GM19023 (cell line): ENCODE measurements around the gene IL17C.

Experiments used
- ATAC-seq: cut with Tn5 transposase; IDR thresholded peaks from one replicate; pipeline ENCODE4 v1.9.1; 2021; ENCODE audit warnings: mild to moderate bottlenecking, moderate library complexity; ENCODE audit not compliant: unreplicated experiment

Gene IL17C

DNA sequence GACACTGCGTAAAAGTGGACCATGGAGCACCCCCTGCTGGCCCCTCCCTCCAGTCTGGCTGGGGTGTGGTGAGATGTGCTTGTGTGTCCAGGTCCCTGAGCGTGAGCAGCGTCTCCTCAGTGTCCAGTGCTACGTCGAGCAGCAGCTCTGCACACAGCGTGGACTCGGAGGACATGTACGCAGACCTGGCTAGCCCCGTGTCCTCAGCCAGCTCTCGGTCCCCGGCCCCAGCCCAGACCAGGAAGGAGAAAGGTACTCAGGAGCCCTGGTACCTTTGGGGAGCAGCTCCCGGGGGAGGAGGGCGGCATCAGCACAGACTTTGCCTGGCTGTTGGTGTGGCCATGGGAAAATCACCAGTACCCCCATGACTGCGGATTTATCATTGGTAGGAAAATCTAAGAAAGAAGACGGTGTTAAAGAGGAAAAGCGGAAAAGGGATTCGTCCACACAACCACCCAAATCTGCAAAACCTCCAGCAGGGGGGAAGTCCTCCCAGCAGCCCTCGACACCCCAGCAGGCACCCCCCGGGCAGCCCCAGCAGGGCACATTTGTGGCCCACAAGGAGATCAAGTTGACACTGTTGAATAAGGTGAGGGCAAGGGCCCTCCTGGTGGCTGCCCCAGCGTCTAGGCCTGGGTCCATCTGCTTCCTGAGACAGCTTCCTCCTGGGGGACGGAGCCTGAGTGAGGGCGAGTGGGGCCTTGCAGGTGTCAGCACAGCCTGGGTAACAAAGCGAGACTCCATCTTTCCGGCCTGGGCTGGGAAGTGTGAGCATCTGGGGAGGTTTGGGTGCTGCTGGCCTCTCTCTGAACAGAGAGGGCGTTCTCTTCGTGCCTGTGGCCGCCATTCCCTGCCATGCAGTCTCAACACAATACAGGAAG lies 10.6 kb upstream of the IL17C start:
- ATAC-seq: no peak

- ATAC-seq: no peak
Observed at GRCh38 chr16:88628512-88628974, 9.8 kb upstream of the IL17C start.

GRCh38 chr16:88629835-88630234 lies 8.5 kb upstream of the IL17C start:
- ATAC-seq: no peak

DNA sequence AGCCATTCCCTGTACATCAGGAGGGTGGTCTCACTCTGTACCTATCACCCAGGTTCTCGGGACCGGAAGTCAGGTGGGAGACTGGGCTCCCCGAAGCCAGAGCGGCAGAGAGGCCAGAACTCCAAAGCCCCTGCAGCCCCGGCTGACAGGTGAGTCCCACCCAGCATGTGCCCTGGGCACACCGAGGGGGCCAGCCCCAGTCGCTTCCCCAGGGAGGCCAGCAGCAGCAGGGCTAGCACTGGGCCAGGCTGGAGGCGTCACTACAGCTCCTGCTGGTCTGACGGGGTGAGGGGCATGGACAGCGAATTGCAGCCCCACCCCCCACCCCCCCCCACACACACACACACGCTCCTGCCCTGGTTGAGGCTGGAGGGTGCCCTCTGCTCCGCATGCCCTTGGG lies 7.9 kb upstream of the IL17C start:
- no peak for ATAC-seq

DNA sequence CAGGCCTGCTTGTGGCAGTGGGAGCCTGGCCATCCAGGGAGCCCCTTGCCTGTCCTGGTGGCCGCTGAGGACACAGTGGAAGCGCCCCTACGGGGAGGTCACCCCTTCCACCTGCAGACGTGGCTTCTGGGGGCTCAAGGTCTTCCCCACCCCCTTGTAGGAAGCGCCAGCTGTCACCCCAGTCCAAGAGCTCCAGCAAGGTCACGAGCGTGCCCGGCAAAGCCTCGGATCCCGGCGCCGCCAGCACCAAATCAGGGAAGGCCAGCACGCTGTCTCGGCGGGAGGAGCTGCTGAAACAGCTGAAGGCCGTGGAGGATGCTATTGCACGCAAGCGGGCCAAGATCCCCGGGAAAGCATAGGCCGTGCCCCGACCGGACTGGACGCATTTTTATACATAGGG lies 7.4 kb upstream of the IL17C start:
- ATAC-seq: no peak

DNA sequence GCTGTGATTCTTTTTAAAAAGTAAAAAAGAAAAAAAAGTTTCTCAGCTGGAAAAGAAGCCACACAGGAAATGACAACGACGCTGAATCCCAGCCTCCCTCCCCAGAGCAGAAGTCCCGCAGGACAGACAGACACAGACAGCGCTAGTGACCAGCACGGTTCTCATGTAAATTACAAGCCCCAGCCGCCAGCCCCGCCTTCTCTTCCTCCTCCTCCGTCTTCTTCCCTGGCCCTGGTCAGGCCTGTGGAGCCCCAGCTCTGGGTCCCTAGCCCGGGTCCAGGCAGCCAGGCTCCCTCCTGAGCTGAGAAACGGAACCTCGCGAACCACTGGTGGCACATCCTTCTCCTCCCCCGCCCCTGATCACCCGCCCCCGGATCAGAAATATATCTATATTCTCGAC lies 7.0 kb upstream of the IL17C start:
- no peak for ATAC-seq

DNA sequence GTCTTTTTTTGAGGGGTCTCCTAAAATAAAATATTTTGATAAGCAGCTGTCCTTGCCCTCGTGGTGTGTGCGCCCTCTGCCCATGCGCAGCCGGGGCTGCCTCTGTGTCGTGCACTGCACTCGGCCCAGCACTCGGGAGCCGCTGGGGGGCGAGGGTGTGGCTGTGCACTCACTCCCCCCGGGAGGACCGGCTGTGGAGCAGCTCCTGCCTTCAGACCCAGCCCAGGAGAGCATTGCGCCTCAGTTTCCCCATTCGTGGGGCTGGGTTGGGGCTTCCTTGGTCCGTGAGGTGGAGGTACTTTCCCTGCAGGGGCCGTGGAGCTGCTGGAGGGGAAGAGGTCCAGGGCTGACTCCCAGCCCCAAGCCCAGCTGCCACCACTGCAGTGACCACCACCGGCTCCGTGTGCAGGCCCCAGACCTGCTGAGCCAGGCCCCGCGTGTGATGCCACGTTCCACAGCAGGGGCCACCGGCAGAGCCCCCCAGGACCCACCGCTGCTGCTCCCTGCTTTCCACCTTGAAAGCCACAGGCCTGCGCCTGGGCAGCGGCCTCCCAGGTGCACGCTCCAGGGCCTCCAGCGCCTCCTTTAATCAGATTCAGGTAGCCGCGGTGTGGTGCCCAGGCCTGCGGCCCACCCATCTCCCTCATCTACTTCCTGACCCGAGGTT lies 6.3 kb upstream of the IL17C start:
- no peak for ATAC-seq

GRCh38 chr16:88632587-88632930 lies 5.8 kb upstream of the IL17C start:
- ATAC-seq: no peak

GRCh38 chr16:88633684-88634140 lies 4.7 kb upstream of the IL17C start:
- peak; percentile 37 for ATAC-seq

DNA sequence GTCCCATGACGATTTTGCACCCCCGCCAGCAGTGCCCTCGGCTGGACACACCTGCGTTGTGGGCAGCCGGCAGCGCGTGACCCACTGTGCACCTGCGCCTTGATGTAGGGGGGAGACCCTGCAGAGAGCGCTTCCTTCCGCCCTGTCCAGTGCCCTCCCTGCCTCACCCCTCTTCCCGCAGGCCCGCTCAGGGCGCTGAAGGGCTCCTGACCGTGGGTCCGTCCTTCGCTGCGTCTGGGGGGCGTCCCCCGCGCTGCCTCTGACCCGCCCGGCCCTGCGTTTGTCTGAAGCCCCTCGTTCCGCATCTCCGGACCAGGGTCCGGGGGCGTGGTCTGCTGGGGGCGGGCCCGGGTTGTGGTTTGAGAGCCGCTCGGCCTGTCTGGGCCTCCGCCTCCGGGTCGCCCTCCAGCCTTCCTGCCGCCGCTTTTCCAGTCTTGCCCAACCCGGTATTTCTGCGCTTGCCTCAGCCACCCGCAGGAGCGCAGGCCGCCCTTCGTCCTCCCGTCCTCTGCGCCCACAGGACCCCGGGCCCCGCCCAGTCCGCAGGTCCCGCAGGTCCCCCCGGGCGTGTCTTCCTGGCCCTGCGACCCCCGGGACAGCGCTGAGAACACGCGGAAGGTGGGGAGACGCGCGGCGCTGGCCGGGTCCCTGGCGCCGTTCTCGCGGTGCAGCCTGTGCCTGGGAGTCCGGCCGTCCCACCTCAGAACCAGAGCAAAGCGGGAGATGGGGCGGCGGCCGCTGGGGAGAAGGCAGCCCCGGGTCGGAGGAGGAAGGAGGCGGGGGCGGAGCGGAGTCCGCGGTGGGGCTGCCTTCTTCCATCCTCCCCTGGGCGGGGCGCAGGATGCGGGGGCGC lies 4.0 kb upstream of the IL17C start:
- ATAC-seq: peak; percentile 46

DNA sequence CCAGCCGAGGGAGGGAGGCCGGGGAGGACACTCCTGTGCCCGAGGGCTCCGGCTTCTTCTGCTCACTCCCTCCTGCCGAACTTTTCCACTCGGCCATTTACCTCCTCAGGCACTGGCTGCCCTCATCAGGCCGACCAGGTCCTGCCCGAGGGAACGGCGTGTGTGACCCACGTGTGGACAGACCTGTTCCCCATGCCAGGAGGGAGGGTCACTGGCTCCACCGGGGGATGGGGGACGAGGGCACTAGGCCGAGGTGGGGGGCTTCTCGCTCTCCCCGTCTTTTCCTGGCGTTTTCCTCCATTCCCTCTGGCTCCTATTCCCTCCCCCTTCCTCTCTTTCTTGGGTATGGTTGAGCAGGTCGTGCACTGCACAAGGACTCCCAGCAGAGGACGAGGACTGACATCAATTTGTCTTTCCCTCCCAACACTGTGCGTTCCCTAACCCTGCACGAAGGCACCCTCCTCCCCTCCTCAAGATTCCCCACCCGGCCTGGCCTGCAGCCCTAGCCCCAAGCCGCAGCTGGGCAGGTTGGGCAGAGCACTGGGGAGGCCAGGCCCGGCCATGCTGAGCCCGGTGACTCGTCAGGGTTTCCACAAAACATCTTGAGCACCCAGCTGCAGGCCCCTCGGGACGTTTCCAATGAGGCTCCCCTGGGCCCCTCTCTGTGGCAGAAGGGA lies 3.2 kb upstream of the IL17C start:
- no peak for ATAC-seq

- no peak for ATAC-seq
Observed at GRCh38 chr16:88635671-88636319, 2.6 kb upstream of the IL17C start.

- no peak for ATAC-seq
Observed at GRCh38 chr16:88636488-88637265, 1.7 kb upstream of the IL17C start.

DNA sequence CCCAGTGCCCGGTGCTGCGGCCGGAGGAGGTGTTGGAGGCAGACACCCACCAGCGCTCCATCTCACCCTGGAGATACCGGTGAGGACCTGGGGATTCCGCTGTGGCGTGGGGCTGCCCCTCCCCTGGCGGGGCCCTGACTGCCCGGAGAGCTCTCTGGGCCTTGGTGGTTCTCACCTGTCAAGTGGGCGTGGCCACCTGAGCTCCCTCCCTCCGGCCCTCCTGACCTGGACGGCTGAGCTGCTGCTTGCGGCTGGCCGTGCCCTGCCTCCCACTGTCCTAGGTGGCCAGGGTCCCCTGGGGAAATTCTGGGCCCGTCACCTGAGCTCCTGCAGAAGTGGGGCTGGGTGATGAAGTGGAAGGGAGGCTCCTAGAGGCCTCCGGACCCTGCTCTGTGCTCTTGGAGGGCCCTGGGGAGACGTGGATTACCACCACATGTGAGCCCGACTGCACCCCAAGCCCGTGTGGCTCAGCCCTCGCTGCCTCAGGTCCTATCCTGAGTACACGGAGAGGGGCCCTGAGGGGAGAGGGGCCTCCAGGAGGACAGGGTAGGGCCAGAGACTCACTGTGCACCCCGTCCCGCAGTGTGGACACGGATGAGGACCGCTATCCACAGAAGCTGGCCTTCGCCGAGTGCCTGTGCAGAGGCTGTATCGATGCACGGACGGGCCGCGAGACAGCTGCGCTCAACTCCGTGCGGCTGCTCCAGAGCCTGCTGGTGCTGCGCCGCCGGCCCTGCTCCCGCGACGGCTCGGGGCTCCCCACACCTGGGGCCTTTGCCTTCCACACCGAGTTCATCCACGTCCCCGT lies 1.1 kb downstream of the IL17C start:
- no peak for ATAC-seq

GRCh38 chr16:88640039-88640495 lies 1.7 kb downstream of the IL17C start:
- no peak for ATAC-seq

DNA sequence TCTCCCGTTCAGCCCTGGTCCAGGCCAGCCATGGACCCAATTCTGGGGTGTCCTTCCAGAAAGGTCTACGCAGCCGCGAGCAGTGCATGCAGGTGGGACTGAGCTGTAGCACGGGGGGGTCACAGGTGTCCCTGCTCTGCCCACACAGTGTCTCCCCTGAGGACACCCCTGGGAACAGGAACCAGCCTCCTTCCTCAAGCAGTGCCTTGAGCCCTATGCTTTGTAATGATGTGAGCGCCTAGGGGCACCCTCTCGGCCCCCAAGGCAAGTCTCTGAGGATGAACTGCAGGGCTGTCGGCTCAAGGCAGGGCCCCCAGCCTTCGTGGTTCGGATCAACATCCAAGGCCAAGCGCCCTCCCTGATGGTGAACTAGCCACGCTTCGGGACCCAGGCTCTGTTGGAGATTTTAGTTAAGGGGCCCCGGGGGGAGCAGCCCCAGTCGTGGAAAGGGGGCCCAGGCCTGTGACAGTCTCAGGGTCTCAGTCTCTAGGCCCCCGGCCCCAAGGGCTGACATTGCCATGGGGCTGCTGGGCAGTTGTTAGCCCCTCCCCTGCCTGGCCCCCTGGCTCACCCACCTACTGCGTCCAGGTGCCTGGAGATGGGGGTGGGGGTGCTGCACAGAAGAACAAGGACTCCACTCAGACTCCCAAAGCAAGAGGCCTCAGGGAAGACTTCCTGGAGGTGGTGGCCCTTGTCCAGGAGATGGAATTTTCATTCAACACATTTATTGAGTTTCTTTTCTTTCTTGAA lies 2.3 kb downstream of the IL17C start:
- ATAC-seq: no peak

GRCh38 chr16:88642881-88643643 lies 4.7 kb downstream of the IL17C start:
- no peak for ATAC-seq
